ENCODE data around the gene CD2.
A peak's percentile ranks its signal among the peaks of the same experiment; 100 is the strongest.

Gene CD2, protein sequence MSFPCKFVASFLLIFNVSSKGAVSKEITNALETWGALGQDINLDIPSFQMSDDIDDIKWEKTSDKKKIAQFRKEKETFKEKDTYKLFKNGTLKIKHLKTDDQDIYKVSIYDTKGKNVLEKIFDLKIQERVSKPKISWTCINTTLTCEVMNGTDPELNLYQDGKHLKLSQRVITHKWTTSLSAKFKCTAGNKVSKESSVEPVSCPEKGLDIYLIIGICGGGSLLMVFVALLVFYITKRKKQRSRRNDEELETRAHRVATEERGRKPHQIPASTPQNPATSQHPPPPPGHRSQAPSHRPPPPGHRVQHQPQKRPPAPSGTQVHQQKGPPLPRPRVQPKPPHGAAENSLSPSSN

DNA sequence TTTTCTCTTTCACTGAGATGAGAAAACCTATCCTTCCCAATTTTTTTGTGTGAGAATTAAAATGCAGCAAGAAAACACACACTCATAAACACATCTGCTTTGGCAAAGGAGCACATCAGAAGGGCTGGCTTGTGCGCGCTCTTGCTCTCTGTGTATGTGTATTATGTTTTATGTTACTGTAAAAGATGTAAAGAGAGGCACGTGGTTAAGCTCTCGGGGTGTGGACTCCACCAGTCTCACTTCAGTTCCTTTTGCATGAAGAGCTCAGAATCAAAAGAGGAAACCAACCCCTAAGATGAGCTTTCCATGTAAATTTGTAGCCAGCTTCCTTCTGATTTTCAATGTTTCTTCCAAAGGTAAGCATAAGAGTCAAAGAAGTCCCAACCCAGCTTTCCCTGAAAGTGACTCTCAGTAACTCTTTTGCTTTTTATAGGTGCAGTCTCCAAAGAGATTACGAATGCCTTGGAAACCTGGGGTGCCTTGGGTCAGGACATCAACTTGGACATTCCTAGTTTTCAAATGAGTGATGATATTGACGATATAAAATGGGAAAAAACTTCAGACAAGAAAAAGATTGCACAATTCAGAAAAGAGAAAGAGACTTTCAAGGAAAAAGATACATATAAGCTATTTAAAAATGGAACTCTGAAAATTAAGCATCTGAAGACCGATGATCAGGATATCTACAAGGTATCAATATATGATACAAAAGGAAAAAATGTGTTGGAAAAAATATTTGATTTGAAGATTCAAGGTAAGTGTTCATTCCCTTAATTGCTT is at the start of gene CD2:
Gene CD2, plus strand, starts transcription at position 233 of the 780 bp plus-strand sequence. Its CDS starts 63 bp downstream, at position 296.
- DNase-seq, result no peak

- DNase-seq, result no peak
These were observed 48.1 kb upstream of the CD2 start for GRCh38 chr1:116706123-116706522.

DNA sequence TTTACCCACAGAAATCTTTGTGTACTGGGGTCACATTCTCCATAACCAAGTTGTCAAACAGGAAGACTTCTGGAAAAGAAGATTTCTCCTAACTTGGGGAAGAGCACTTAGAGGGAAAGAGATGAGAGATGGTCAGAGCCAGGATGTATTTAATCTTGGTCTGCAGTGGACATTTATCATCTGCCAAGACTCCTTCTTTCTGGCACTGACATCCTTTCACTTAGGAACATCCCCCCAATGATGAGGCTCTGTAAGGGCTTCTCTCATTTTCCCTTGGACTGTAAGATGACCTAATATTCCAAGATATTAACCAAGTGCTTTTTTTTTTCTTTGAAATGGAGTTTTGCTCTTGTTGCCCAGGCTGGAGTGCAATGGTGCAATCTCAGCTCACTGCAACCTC is 47.4 kb upstream of the CD2 start:
- DNase-seq, result no peak

GRCh38 chr1:116708255-116708900 is 45.9 kb upstream of the CD2 start:
- DNase-seq, result no peak

- DNase-seq, result no peak
These were observed 44.5 kb upstream of the CD2 start for GRCh38 chr1:116709666-116710167.

- DNase-seq, result peak; percentile 34
These were observed 43.6 kb upstream of the CD2 start for GRCh38 chr1:116710420-116711262.

GRCh38 chr1:116711263-116711840 is 42.9 kb upstream of the CD2 start:
- DNase-seq, result peak; percentile 39

DNA sequence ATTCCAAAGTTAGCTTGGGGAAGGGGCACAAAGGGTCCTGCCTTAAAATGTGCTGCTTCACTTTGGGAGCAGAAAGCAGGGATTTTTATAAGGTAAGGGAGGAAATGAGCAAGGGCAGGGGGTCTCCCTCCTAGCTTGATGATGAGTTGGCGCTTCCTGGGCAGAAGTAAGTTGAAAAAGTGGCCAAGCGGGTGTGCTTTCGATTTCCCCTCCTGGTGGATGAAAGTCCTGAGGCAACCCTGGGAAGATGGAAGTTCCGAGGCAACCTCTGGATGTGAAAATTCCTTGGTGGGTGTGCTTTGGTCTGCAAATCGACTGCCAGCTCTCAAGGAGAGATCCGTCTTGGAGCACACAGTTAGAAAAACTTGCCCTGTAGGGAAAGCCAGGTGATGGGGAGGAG is 41.7 kb upstream of the CD2 start:
- DNase-seq, result no peak

DNA sequence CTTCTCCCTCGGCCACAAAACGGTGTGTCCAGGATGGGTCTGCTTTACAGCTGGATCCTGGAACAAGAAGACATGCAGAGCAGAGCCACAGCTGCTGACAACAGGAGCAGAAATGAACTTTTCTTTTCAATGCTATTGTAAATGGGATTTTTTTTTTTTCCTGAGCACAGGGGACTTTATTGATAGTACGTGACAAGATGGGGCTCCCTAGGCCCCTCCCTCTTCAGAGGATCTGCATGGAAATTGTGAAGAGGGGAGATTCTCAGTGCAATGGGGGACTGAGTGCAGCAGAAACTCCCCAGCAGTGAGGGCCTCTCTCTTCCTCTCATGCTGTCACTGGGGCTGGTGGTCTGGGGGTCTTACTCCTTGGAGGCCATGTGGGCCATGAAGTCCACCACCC is 40.8 kb upstream of the CD2 start:
- DNase-seq, result no peak

DNA sequence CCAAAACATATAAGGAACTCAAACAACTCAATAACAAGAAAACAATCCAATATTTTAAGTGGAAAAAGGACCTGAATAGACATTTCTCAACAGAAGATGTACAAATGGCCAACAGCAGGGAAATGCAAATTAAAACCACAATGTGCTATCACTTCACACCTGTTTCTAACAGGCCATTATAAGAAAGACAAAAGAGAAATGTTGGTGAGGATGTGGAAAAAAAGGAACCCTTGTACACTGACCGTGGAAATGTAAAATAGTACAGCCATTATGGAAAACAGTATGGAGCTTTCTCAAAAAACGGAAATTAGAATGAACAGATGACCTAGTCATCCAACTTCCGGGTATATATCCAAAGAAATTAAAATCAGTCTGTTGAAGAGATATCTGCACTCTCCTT is 37.8 kb upstream of the CD2 start:
- no peak for DNase-seq

DNA sequence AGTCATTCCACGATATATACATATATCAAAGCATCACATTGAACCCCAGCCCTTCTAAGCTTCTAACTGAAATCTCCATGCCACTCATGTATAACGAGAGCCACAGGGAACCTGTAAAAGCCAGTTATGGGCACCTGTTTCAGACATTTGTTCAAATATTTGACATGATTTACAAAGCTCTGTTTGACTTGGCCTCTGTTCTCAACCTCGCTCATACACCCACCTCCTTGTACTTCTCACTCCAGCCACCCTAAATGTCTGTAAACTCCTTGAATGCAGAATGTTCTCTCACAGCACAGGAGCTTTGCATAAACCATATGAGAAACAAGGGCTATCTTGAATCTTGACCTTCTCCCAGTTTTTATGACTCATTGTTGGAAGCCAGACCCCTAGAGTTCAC is 36.9 kb upstream of the CD2 start:
- no peak for DNase-seq

- DNase-seq, result no peak
These were observed 33.7 kb upstream of the CD2 start for GRCh38 chr1:116720364-116721038.

DNA sequence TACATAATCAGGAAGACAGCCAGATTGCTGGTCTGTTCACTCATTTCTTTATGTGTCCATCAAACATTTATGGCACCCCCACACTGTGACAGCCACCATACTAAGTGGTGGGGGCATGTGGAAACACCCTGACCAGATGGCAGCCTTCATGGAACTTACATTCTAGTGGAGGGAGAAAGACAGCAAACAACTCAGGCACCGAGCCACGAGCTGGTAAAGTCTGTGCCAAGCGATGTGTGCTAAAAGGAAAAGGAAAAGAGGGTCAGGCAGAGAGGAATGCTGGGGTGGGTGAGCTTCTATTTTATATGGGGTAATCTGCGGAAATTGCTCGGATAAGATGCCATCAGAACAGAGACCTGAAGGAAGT is 33.2 kb upstream of the CD2 start:
- DNase-seq, result no peak

DNA sequence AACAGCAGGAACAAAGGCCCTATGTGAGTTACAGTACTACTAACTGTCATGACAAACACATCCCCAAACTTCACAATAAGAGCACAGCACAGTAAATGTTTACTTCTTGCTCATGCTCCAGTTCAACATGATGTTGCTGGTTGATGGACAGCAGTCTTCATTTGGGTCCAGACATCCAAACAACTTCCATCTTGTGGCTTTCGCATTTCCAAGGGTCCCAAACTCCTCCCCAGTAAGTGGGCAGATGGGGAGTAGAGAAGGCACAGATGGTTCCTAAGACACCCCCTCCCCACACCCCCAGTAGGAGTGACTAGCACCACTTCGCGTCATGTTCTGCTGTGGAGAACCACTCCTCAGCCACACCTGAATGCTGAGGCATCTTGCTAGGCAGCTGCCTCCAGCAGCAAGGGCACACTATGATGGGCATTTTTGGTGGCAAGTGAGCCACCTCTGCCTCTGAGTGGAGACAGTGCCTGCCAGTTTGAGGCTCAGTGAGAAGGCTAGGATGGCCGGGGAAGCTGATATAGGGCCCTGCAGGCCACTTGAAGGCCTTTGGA is 32.7 kb upstream of the CD2 start:
- DNase-seq, result no peak

- no peak for DNase-seq
These were observed 32.0 kb upstream of the CD2 start for GRCh38 chr1:116722016-116722838.

- peak; percentile 69 for DNase-seq
These were observed 29.4 kb upstream of the CD2 start for GRCh38 chr1:116724765-116725375.

GRCh38 chr1:116725798-116726197 is 28.4 kb upstream of the CD2 start:
- no peak for DNase-seq

- DNase-seq, result no peak
These were observed 27.1 kb upstream of the CD2 start for GRCh38 chr1:116726872-116727820.

GRCh38 chr1:116731439-116731838 is 22.8 kb upstream of the CD2 start:
- no peak for DNase-seq
